Heart right ventricle (tissue), 16 donors: ENCODE data around the gene FBXO10. TPM values are rescaled to one million over a fixed set of nuclear protein-coding genes. Genes with fewer than 3 reads are reported as not detected.
A peak's percentile ranks its signal among the peaks of the same experiment; 100 is the strongest.

Experiments used
- ATAC-seq, 8 donors: fragments of 200-7000 bp; cut with Tn5 transposase; one replicate each; pipeline ENCODE4 v1.9.1; 2020; ENCODE audit warnings: mild to moderate bottlenecking in 8 of 8, moderate library complexity in 8 of 8, moderate number of reproducible peaks in 1 of 8
- DNase-seq, 2 donors: peaks; one replicate each; pipeline ENCODE4 v3.0.0-alpha.2; 2020
- H3K27ac ChIP-seq, 10 donors: fragments of 200-600 bp; sonication (generic) in 2 of 10; one replicate each; pipeline versions ENCODE4 v1.5.0 to v1.8.0; 2020 to 2022; ENCODE audit warnings: mild to moderate bottlenecking in 3 of 10
- H3K27me3 ChIP-seq, 7 donors: fragments of 200-600 bp; one replicate each; pipeline ENCODE4 v1.8.0; 2021 to 2022; ENCODE audit warnings: mild to moderate bottlenecking in 2 of 7
- H3K36me3 ChIP-seq, 9 donors: fragments of 200-600 bp; sonication (generic) in 1 of 9; one replicate each; pipeline versions ENCODE4 v1.5.0 to v1.8.0; 2020 to 2022; ENCODE audit warnings: mild to moderate bottlenecking in 2 of 9
- H3K4me1 ChIP-seq, 9 donors: fragments of 200-600 bp; sonication (generic) in 1 of 9; one replicate each; pipeline versions ENCODE4 v1.5.0 to v1.8.0; 2020 to 2022; ENCODE audit warnings: mild to moderate bottlenecking in 4 of 9
- H3K4me3 ChIP-seq, 10 donors: fragments of 200-600 bp; sonication (generic) in 2 of 10; one replicate each; pipeline versions ENCODE4 v1.5.0 to v1.8.0; 2020 to 2022; ENCODE audit warnings: mild to moderate bottlenecking in 7 of 10, moderate library complexity in 2 of 10
- H3K9me3 ChIP-seq, 11 donors: fragments of 200-600 bp in 10 of 11; sonication (generic) in 2 of 11; one replicate each; pipeline versions ENCODE4 v1.5.0 to v1.8.0; 2013 to 2022; ENCODE audit warnings: mild to moderate bottlenecking in 2 of 11, control low read depth in 1 of 11, moderate library complexity in 1 of 11
- WGBS, 2 donors: extraction: QIAGEN DNeasy Blood & Tissue Kit; methylation state at CpG; one replicate each; pipeline ENCODE4 v1.1.7; 2013; ENCODE audit warnings: inconsistent platforms in 1 of 2; 5-methylcytosine and 5-hydroxymethylcytosine counted together
- intact Hi-C, 10 donors: fragments of 100-400 bp; cut with DNase I; formaldehyde crosslinking; loops; one replicate each; pipeline versions ENCODE4 v1.11.1 to v1.14.2; 2022
- long read RNA-seq, 3 donors: library from polyadenylated mRNA; unstranded; transcript quantifications; one replicate each; pipeline ENCODE4 v2.0.0, GENCODE V29; 2020 to 2021
- polyA plus RNA-seq, 2 donors: library from polyadenylated mRNA; stranded (reverse); fragments of 200-250 nt; gene quantifications; one replicate each; pipeline ENCODE4 v1.2.3, GENCODE V29; 2013
- total RNA-seq, 10 donors: library from RNA; stranded (reverse); fragmentation: NEBNext Ultra II Directional in 3 of 10; extraction: Animal tissue kit (Norgen Biotek cat#: 25700) in 3 of 10; gene quantifications; one replicate each; pipeline versions ENCODE4 v1.2.1 to v1.2.4, GENCODE V29; 2021 to 2023
- TF ChIP-seq, protein P1 (sequence below), 9 donors: fragments of 200-600 bp; sonication (generic) in 2 of 9; IDR thresholded peaks; one replicate each; pipeline versions ENCODE4 v1.5.0 to v1.8.0; 2021 to 2022; ENCODE audit warnings: antibody characterized with exemption in 9 of 9, mild to moderate bottlenecking in 5 of 9, moderate library complexity in 1 of 9
- donor health status: Arrhythmogenic right ventricular cardiomyopathy.
- donor health status: ischemic (EF 13 %, LVEDD 7.1; RV severe dilation, severe dysfunction).
- donor health status: healthy with polysubstance abuse.
- donor health status: DM: no; HTN: yes; CAD: no.
- donor health status: DM: no; HTN: no; CAD: no.
- donor health status: ischemic (EF 25% LVEDD 6.9; RV normal size, moderate dysfunction).
- donor health status: ischemic (EF 25% LVEDD 5.7; RV mildly dilated, moderate dysfunction).
- donor health status: healthy.
- donor health status: DM: yes; HTN: yes; CAD: no.
- donor health status: Ischemic cardiomyopathy.
- donor health status: ischemic (EF 35%, LVEDD 5.7; RV mildly dilated, moderate dysfunction).
- donor health status: nonischemic (EF 11% LVEDD 7.7; RV severe dilation, severe dysfunction).
- donor health status: DM: yes; HTN: yes; CAD: no.
- donor health status: PGD.
- donor health status: ischemic (EF 29% LVEDD 5.4; RV normal size, mild dysfunction).
- donor health status: nonischemic (EF 23%, LVEDD 6.1; RV moderate dilation, normal function).

FBXO10 gene, protein sequence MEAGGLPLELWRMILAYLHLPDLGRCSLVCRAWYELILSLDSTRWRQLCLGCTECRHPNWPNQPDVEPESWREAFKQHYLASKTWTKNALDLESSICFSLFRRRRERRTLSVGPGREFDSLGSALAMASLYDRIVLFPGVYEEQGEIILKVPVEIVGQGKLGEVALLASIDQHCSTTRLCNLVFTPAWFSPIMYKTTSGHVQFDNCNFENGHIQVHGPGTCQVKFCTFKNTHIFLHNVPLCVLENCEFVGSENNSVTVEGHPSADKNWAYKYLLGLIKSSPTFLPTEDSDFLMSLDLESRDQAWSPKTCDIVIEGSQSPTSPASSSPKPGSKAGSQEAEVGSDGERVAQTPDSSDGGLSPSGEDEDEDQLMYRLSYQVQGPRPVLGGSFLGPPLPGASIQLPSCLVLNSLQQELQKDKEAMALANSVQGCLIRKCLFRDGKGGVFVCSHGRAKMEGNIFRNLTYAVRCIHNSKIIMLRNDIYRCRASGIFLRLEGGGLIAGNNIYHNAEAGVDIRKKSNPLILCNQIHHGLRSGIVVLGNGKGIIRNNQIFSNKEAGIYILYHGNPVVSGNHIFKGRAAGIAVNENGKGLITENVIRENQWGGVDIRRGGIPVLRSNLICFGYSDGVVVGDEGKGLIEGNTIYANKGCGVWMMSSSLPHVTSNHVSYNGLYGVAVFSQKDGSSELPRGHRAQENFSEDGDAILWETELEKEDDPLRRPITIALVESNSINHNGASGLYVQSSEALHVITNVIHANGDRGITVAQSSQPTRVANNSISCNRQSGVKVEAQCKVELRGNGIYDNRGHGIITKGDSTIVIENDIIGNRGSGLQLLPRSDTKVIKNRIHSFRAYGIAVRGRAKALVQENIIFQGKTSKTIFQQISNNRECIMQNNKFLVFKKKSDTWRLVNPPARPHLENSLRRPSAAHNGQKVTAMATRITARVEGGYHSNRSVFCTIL
- total RNA-seq, result 1 to 10 TPM; 4.8 to 7.4 (median 5.9) TPM
- polyA plus RNA-seq, result 1 to 10 TPM; 2.3 to 3.3 TPM
- long read RNA-seq, donor 1, full-length matches to known transcripts, result 1 of 6 reads
- long read RNA-seq, donor 1, partial matches to known transcripts, result 2 of 6 reads
- long read RNA-seq, donor 1, other reads (novel, unspliced or antisense), result 3 of 6 reads
- long read RNA-seq, donor 2, partial matches to known transcripts, result 3 of 11 reads
- long read RNA-seq, donor 2, other reads (novel, unspliced or antisense), result 8 of 11 reads
- long read RNA-seq, donor 3, full-length matches to known transcripts, result 2 of 3 reads
- long read RNA-seq, donor 3, partial matches to known transcripts, result 1 of 3 reads
- long read RNA-seq, donor 3, other reads (novel, unspliced or antisense), result 0 of 3 reads

DNA sequence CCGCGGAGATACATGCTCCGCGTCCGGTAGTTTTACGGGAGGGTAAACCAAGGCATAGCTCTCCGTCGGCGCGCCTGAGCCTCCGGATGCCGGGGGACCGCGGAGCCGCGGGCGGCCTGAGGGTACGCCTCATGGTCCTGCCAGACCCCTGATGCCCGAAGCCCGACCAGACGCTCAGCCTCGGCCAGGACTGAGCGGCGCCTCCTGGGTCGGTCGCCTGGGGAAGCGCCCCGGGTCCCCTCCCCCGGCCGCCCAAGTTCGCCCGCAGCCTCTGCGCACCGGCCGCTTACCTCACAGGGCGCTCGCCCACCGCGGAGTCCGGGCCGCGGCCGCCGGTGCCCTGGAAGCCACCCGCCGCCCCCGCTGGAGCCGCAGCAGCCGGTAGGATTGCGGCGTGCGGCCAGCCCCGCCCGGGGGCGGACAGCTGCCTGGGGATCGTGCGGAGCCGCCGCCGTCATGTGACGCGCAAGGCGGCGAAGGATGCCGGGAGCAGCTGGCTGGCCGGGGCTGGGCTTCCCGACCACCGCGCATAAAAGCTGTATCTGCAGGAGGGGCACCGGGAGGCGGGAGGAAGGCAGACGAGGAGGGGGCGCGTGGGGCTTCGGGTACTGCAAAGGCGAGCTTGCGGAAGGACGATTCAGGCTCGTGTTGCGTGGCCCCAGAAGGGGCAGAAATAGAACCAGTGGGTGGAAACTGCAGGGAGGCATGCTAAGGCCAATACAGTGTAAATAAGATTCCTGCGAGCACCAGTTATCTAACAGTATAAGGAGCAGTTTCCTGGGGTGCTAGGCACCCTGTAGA lies at the start of gene FBXO10:
FBXO10 (minus strand) TSS at position 460 of the 801 bp plus-strand sequence. CDS start 34,612 bp downstream, outside the sequence.
- intact Hi-C loops, result loop anchor here in 6 of 10 donors (2.0 to 10.0 kb wide), 5 partner anchors 61 to 91 kb away; partner anchors contain the start of gene POLR1E (in 4 of the 6)
- WGBS, 2 donors, result 0 to 1% methylated on average over 80 to 81 of the region's 81 CpGs
- TF ChIP-seq, protein P1, sequence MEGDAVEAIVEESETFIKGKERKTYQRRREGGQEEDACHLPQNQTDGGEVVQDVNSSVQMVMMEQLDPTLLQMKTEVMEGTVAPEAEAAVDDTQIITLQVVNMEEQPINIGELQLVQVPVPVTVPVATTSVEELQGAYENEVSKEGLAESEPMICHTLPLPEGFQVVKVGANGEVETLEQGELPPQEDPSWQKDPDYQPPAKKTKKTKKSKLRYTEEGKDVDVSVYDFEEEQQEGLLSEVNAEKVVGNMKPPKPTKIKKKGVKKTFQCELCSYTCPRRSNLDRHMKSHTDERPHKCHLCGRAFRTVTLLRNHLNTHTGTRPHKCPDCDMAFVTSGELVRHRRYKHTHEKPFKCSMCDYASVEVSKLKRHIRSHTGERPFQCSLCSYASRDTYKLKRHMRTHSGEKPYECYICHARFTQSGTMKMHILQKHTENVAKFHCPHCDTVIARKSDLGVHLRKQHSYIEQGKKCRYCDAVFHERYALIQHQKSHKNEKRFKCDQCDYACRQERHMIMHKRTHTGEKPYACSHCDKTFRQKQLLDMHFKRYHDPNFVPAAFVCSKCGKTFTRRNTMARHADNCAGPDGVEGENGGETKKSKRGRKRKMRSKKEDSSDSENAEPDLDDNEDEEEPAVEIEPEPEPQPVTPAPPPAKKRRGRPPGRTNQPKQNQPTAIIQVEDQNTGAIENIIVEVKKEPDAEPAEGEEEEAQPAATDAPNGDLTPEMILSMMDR (IDR thresholded peaks at IDR 0.05), result no peak
- H3K27me3 ChIP-seq, result no peaks in the 10 kb centered on the region
- peak within 1 kb of the TSS; percentile 53 to 91 (median 87) for H3K27ac ChIP-seq
- peak within 1 kb of the TSS; percentile 82 to 96 (median 90) for H3K4me3 ChIP-seq
- peaks cover 3 to 29% (median 21%) of the 10 kb centered on the region in 9 donors for H3K4me1 ChIP-seq
- H3K36me3 ChIP-seq, result peaks cover 0 to 9% (median 0%) of the 10 kb centered on the region in 9 donors
- peak; percentile 66 to 76 for DNase-seq
- H3K9me3 ChIP-seq, result no peaks in the 10 kb centered on the region
- ATAC-seq, result peak; percentile 93 to 97 (median 95)

DNA sequence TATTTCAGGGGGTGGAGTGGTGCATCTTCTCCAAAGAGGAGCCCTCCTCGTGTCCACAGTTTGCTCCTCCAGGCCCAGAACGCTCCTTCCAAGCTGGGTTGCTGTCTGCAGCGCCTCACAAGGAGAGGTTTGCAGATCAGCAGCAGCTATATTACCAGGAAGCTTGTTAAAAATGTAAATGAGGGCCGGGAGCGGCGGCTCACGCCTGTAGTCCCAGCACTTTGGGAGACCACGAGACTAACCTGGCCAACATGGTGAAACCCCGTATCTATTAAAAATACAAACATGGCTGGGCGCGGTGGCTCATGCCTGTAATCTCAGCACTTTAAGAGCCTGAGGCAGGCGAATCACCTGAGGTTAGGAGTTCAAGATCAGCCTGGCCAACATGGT lies 49.6 kb upstream of the FBXO10 start:
- WGBS, 2 donors, result 87 to 89% methylated on average over 12 of the region's 12 CpGs

DNA sequence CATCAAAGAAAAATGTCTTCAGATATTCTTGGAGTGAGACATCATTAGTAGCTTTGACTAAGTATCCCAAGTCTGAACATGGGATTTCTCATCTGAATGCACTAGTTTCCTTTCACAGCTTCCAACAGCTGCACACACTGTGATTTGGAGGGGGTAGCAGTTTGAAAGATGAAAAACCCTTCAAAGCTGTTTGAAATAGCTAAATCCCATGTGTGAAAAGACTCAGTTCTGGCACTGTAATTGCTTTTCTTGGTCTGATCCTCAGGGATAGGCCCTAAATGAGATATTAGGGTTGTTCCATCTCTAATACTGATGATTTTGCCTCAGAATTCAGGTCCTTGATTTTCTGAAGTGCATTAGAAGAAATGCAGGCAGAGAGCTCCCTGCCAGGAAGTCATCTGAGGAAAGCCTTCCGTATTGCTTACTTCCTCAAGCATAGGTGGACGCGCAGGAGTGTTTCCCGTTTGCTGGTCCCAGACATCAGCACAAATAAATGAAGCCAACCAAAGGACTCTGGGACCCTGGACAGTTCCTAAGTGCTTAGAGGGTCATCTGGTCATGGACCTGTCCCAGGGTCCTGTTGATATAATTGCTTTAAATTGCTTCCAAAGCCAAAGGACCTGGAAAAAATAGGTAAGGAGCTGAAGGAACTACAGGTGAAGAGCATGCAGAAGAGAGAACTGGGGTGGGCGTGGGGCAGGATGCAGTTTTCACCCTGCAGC lies 49.0 kb upstream of the FBXO10 start:
- intact Hi-C loops, result no loop called here
- Histone ChIP-seq H3K27ac (no peak overlapping the region), H3K4me1 (no peaks in the 10 kb centered on the region), H3K9me3 (no peaks in the 10 kb centered on the region), H3K4me3 (no peak overlapping the region), H3K27me3 (no peaks in the 10 kb centered on the region), H3K36me3 (no peaks in the 10 kb centered on the region)
- WGBS, 2 donors, result 57 to 66% methylated on average over 5 of the region's 5 CpGs
- no peak for DNase-seq
- ATAC-seq, result no peak
- TF ChIP-seq, protein P1 (IDR thresholded peaks at IDR 0.05), result no peak

More for the DNA sequence above, 49.6 kb upstream of the FBXO10 start:
- Histone ChIP-seq H3K4me1 (no peaks in the 10 kb centered on the region), H3K36me3 (no peaks in the 10 kb centered on the region), H3K9me3 (no peaks in the 10 kb centered on the region), H3K4me3 (no peak overlapping the region), H3K27ac (no peak overlapping the region), H3K27me3 (no peaks in the 10 kb centered on the region)
- DNase-seq (no peak), ATAC-seq (no peak)
- TF ChIP-seq, protein P1 (IDR thresholded peaks at IDR 0.05), result no peak
- intact Hi-C loops, result no loop called here
